ENCODE data around the gene TMEM179B.

TMEM179B gene

GRCh38 chr11:62832336-62833234 is 45.4 kb downstream of the TMEM179B start, which contains the start of gene TEX54:
TSS of gene TEX54 (minus strand) at chr11:62832841.
- no peak for TF ChIP-seq CTCF (IDR thresholded peaks at IDR 0.05)

GRCh38 chr11:62835336-62835735 is 48.1 kb downstream of the TMEM179B start:
- no peak for TF ChIP-seq CTCF (IDR thresholded peaks at IDR 0.05)

- TF ChIP-seq CTCF (IDR thresholded peaks at IDR 0.05) = no peak
Observed at GRCh38 chr11:62839050-62839945, 52.1 kb downstream of the TMEM179B start, which contains the start of gene WDR74. TSS of gene WDR74 (minus strand) at chr11:62839590. CDS start at chr11:62839570, 20 bp downstream.
